ENCODE results near the gene TTLL3.

Gene TTLL3

GRCh38 chr3:9777694-9778021, 32.4 kb upstream of the TTLL3 start:
- ChIA-PET CTCF (interaction anchor here (0.9 to 1.6 kb wide), 2 partner anchors 9 to 50 kb away, joined by 4 to 6 read pairs; no protein-coding TSS in a partner anchor), POLR2A (no interaction called here)
- TF ChIP-seq, protein P1, sequence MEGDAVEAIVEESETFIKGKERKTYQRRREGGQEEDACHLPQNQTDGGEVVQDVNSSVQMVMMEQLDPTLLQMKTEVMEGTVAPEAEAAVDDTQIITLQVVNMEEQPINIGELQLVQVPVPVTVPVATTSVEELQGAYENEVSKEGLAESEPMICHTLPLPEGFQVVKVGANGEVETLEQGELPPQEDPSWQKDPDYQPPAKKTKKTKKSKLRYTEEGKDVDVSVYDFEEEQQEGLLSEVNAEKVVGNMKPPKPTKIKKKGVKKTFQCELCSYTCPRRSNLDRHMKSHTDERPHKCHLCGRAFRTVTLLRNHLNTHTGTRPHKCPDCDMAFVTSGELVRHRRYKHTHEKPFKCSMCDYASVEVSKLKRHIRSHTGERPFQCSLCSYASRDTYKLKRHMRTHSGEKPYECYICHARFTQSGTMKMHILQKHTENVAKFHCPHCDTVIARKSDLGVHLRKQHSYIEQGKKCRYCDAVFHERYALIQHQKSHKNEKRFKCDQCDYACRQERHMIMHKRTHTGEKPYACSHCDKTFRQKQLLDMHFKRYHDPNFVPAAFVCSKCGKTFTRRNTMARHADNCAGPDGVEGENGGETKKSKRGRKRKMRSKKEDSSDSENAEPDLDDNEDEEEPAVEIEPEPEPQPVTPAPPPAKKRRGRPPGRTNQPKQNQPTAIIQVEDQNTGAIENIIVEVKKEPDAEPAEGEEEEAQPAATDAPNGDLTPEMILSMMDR (IDR thresholded peaks at IDR 0.05; ENCODE audit: control extremely low read depth, extremely low read depth, low read depth, missing control alignments): no peak
- no peak for DNase-seq (ENCODE audit: extremely low spot score)

DNA sequence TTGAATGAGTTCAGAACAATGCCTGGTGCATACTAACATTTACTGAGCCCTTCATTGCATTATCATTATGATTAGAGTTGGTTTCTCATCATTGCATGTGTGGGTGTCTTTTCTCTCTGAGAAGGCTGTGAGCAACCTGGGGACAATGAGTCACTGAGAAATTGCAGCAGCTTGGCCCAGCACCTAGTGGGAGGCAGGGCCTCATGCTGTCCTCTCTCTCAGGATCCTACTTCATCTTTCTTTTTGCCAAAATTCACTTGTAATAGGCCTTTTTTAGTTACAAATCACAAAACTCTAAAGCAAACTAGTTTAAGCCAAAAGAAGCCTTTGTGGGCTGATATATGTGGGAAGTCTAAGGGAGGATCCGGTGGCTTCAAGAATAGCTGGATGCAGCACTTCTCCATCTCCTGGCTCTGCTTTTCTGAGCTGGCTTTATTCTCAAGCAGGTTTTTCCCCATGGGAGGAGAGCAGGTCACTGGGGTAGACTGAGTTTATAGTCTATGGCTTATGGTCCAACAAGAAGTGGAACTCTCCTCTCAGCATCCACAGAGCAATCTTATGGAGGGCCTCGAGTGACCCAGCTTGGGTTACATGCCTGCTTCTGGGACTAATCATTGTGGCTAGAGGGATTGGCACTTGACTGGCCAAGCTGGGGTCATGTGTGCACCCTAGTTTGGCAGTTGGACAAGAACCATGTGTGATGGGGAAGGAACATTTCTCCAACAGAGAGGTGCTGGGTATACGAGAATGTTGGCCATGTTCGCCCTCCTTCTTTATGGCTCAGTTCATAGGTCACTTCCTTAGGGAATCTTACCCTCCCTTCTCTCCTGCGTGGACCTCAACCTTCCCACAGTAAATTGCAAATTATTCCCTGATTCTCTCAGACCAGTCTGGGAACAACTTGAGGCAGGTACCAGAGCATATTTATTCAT, 31.7 kb upstream of the TTLL3 start:
- CTCF ChIA-PET: interaction anchor here (0.9 to 1.6 kb wide), 3 partner anchors 9 to 275 kb away, joined by 3 to 6 read pairs (median 4); no protein-coding TSS in a partner anchor
- POLR2A ChIA-PET: no interaction called here

DNA sequence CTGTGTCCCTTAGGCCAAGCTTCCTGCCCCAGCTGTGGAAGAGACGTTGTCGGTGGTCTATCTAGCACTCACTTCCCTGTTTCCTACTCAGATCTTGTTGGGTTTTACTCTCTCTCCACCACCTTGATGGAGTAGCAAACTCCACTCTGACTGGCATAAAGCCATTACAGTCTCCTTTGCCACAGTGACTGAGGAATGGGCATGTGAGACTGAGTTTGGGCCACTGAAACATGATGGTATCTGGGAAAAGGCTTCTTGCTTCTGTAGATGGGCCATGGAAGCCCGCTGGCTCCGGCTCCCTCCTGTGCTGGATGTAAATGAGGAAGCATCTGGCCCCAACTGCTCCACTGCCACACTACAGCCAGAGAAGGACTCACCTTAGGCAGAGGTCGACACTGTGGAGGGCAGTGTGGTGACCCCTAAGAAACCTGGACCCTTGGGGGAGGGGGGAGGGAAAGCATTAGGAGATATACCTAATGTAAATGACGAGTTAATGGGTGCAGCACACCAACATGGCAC, 30.9 kb upstream of the TTLL3 start:
- POLR2A ChIA-PET: no interaction called here
- no peak for DNase-seq (ENCODE audit: extremely low spot score)
- TF ChIP-seq, protein P1 (IDR thresholded peaks at IDR 0.05; ENCODE audit: control extremely low read depth, extremely low read depth, low read depth, missing control alignments): no peak
- CTCF ChIA-PET: interaction anchor here (1.2 kb wide), 1 partner anchor 275 kb away, joined by 3 read pairs; no protein-coding TSS in a partner anchor

More for the DNA sequence above, 31.7 kb upstream of the TTLL3 start:
- peak; percentile 49 for DNase-seq (ENCODE audit: extremely low spot score)
- TF ChIP-seq, protein P1 (IDR thresholded peaks at IDR 0.05; ENCODE audit: control extremely low read depth, extremely low read depth, low read depth, missing control alignments): no peak

DNA sequence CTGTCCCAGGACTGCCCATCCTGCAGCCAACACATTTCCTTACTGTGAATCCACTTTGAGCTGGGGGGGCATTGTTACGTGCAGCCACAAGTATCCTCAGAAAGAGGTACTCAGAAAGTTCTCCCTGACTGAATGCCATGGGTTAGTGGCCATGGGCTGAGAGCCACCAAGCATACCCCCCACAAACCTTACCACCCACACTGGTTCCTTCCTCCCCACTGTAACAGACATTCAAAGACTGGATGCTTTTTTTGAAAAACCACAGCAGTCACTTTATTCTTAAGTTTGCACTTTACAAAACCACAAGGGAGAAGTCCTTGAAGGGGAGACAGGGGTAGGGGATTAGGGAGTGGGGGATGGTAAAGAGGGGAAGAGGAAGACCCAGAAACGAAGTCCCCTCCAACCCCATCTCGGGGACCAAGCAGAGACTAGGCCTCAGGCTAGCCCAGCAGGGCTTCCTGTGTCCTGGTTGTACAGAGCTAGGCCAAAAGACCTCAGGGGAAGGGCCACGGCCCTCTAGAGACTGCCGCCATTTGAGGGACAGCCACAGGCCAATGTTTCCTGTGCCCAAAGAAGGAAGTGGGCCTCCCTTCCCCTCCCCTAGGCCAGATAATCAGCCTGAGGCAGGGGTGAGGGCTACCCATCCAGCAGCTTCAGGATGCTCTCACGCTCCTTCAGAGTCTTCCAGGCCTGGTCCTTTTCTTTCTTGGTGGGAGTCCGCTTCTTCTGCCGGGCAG, 30.2 kb upstream of the TTLL3 start:
- ChIA-PET CTCF (interaction anchor here (1.1 kb wide), 1 partner anchor 13 kb away, joined by 3 read pairs; the partner anchor contains the start of gene TADA3), POLR2A (interaction anchor here (1.3 kb wide), 1 partner anchor 11 kb away, joined by 3 read pairs; no protein-coding TSS in a partner anchor)
- TF ChIP-seq, protein P1 (IDR thresholded peaks at IDR 0.05; ENCODE audit: control extremely low read depth, extremely low read depth, low read depth, missing control alignments): no peak
- peak; percentile 58 for DNase-seq (ENCODE audit: extremely low spot score)

DNA sequence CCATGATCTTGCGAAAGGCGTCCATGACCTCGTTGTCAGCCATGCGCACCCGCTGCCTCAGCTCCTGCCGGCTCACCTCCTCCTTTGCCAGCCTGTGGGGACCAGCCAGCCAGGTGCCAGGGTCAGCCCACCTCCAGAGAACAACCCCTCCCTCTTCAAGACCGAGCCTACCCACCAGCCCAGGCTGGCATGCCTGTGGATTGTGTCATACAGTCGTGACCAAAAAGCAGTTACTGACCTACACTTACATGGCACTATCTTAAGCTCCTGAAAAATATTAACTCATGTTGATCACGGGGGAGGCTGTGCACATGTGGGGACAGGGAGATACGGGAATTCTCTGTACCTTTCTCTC, 29.6 kb upstream of the TTLL3 start:
- no peak for DNase-seq (ENCODE audit: extremely low spot score)
- CTCF ChIA-PET: interaction anchor here (0.9 to 1.2 kb wide), 3 partner anchors 11 to 13 kb away, joined by 3 read pairs; partner anchors contain the start of genes CAMK1 and TADA3
- POLR2A ChIA-PET: interaction anchor here (1.3 kb wide), 1 partner anchor 10 kb away, joined by 3 read pairs; no protein-coding TSS in a partner anchor
- TF ChIP-seq, protein P1 (IDR thresholded peaks at IDR 0.05; ENCODE audit: control extremely low read depth, extremely low read depth, low read depth, missing control alignments): no peak

DNA sequence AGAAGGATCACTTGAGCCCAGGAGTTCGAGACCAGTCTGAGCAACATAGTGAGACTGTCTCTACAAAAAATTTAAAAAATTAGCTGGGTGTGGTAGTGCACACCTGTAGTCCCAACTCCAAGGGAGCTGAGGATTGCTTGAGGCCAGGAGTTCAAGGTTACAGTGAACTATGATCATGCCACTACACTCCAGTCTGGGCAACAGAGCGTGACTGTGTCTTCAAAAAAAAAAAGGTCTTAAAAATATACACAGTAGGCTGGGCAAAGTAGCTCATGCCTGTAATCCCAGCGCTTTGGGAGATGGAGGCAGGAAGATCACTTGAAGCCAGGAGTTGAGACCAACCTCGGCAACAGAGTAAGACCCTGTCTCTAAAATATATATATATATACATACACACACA, 29.2 kb upstream of the TTLL3 start:
- CTCF ChIA-PET: interaction anchor here (0.9 to 1.6 kb wide), 4 partner anchors 9 to 14 kb away, joined by 3 to 5 read pairs (median 3); partner anchors contain the start of genes CAMK1 and TADA3
- TF ChIP-seq, protein P1 (IDR thresholded peaks at IDR 0.05; ENCODE audit: control extremely low read depth, extremely low read depth, low read depth, missing control alignments): no peak
- no peak for DNase-seq (ENCODE audit: extremely low spot score)
- POLR2A ChIA-PET: interaction anchor here (0.5 to 1.3 kb wide), 3 partner anchors 10 to 332 kb away, joined by 3 to 4 read pairs (median 4); no protein-coding TSS in a partner anchor
